NCI-H526 (cell line): ENCODE data around the gene CYP4F11.
"Not testable (repeated sequence)": the region's sequence is repeated elsewhere in the genome, so short reads cannot be mapped to it uniquely, and the experiment has no call there.

ENCODE experiments used
- DNase-seq, 2 experiments: peaks; one replicate each; lab custom pipeline; 2025; lab: John Stamatoyannopoulos, UW

The CYP4F11 gene

GRCh38 chr19:15883329-15883728 is 51.0 kb downstream of the CYP4F11 start:
- DNase-seq: not testable (repeated sequence)

- DNase-seq: peak; percentile 6 to 25
These were observed 59.4 kb downstream of the CYP4F11 start for GRCh38 chr19:15874821-15875474.

GRCh38 chr19:15873771-15874170 is 60.6 kb downstream of the CYP4F11 start:
- DNase-seq: not testable (repeated sequence)

- DNase-seq: peak; percentile 41 to 75
These were observed 62.8 kb downstream of the CYP4F11 start for GRCh38 chr19:15871570-15871969.

GRCh38 chr19:15869873-15870272 is 64.5 kb downstream of the CYP4F11 start:
- peak in 1 of 2 experiments; percentile 57 for DNase-seq

- peak; percentile 94 to 98 for DNase-seq
These were observed 65.2 kb downstream of the CYP4F11 start for GRCh38 chr19:15869109-15869555.

GRCh38 chr19:15866636-15867035 is 67.7 kb downstream of the CYP4F11 start:
- DNase-seq: no peak

GRCh38 chr19:15864824-15865223 is 69.5 kb downstream of the CYP4F11 start:
- DNase-seq: no peak

- DNase-seq: no peak
These were observed 71.1 kb downstream of the CYP4F11 start for GRCh38 chr19:15863272-15863671.

- DNase-seq: no peak
These were observed 71.9 kb downstream of the CYP4F11 start for GRCh38 chr19:15862444-15862843.
